Skin of body (tissue), 2 donors: ENCODE data around the gene POLR2I. TPM values are rescaled to one million over a fixed set of nuclear protein-coding genes. Genes with fewer than 3 reads are reported as not detected.

ENCODE experiments used
- DNase-seq: peaks from one replicate; lab custom pipeline; 2025; lab: John Stamatoyannopoulos, UW
- total RNA-seq: library from RNA; depleted of rRNA; stranded (reverse); fragments of >200 nt; gene quantifications from one replicate; pipeline ENCODE4 v1.2.3, GENCODE V29; 2014

The POLR2I gene
- 64.2 TPM for total RNA-seq

- peak; percentile 100 for DNase-seq
Observed at GRCh38 chr19:36114721-36115452, at the start of gene POLR2I. TSS of gene POLR2I (minus strand) at chr19:36114875. CDS start at chr19:36114856, 19 bp downstream.

- DNase-seq, result no peak
Observed at GRCh38 chr19:36163813-36164212, 49.1 kb upstream of the POLR2I start.

- DNase-seq, result no peak
Observed at GRCh38 chr19:36160821-36161596, 46.3 kb upstream of the POLR2I start.

- no peak for DNase-seq
Observed at GRCh38 chr19:36153126-36153525, 38.5 kb upstream of the POLR2I start.

- peak; percentile 78 for DNase-seq
Observed at GRCh38 chr19:36152352-36153091, 37.8 kb upstream of the POLR2I start, which contains the start of gene COX7A1. TSS of gene COX7A1 (minus strand) at chr19:36152447. CDS start at chr19:36152407, 40 bp downstream.

- DNase-seq, result no peak
Observed at GRCh38 chr19:36152019-36152351, 37.3 kb upstream of the POLR2I start.

GRCh38 chr19:36151144-36152018, 36.7 kb upstream of the POLR2I start:
- DNase-seq, result peak; percentile 47

- no peak for DNase-seq
Observed at GRCh38 chr19:36150586-36150985, 35.9 kb upstream of the POLR2I start.

- no peak for DNase-seq
Observed at GRCh38 chr19:36149673-36150406, 35.2 kb upstream of the POLR2I start.

GRCh38 chr19:36144624-36145023, 29.9 kb upstream of the POLR2I start:
- no peak for DNase-seq

- DNase-seq, result no peak
Observed at GRCh38 chr19:36142496-36142895, 27.8 kb upstream of the POLR2I start.

- no peak for DNase-seq
Observed at GRCh38 chr19:36142046-36142445, 27.4 kb upstream of the POLR2I start.

- peak; percentile 47 for DNase-seq
Observed at GRCh38 chr19:36141039-36141927, 26.6 kb upstream of the POLR2I start.

- DNase-seq, result peak; percentile 60
Observed at GRCh38 chr19:36140304-36141038, 25.8 kb upstream of the POLR2I start.

- peak; percentile 94 for DNase-seq
Observed at GRCh38 chr19:36139473-36140303, 25.0 kb upstream of the POLR2I start, which contains the start of gene CAPNS1. TSS of gene CAPNS1 (plus strand) at chr19:36140066. CDS start at chr19:36141012, 946 bp downstream.

- no peak for DNase-seq
Observed at GRCh38 chr19:36139120-36139472, 24.4 kb upstream of the POLR2I start.

GRCh38 chr19:36136964-36137686, 22.4 kb upstream of the POLR2I start:
- DNase-seq, result no peak
